RWPE2 (cell line): ENCODE measurements around the gene CCDC158.

Source experiments
- ATAC-seq: fragments of 200-7000 bp; cut with Tn5 transposase; 3 replicates; pipeline ENCODE4 v1.9.1; 2021; ENCODE audit warnings: low read depth
- DNase-seq: peaks from one replicate; pipeline ENCODE4 v3.0.0-alpha.2; 2020; ENCODE audit warnings: low spot score
- H3K27ac ChIP-seq: fragments of 450-650 bp; 2 replicates; pipeline ENCODE4 v1.5.1; 2017; ENCODE audit warnings: mild to moderate bottlenecking; ENCODE audit not compliant: poor library complexity, severe bottlenecking
- H3K27me3 ChIP-seq: fragments of 250-450 bp; sonication (Bioruptor Pico); 2 replicates; pipeline ENCODE4 v1.5.1; 2021; ENCODE audit warnings: mild to moderate bottlenecking, moderate library complexity; ENCODE audit not compliant: insufficient read depth, poor library complexity, severe bottlenecking
- H3K36me3 ChIP-seq: fragments of 250-450 bp; sonication (Bioruptor Pico); 2 replicates; pipeline ENCODE4 v1.5.1; 2020; ENCODE audit warnings: low read depth, mild to moderate bottlenecking, moderate library complexity
- H3K4me1 ChIP-seq: fragments of 250-450 bp; sonication (Bioruptor Pico); 2 replicates; pipeline ENCODE4 v1.5.1; 2021; ENCODE audit warnings: mild to moderate bottlenecking, moderate library complexity; ENCODE audit not compliant: insufficient read depth, poor library complexity, severe bottlenecking
- H3K4me3 ChIP-seq: fragments of 250-450 bp; sonication (Bioruptor Pico); 2 replicates; pipeline ENCODE4 v1.5.1; 2021; ENCODE audit warnings: mild to moderate bottlenecking, moderate library complexity; ENCODE audit not compliant: severe bottlenecking
- H3K9me3 ChIP-seq: fragments of 250-450 bp; sonication (Bioruptor Pico); 2 replicates; pipeline ENCODE4 v1.5.1; 2021; ENCODE audit warnings: mild to moderate bottlenecking, moderate library complexity; ENCODE audit not compliant: severe bottlenecking
- CTCF ChIP-seq: fragments of 450-650 bp; IDR thresholded peaks from one replicate; pipeline ENCODE4 v1.5.1; 2017; ENCODE audit warnings: mild to moderate bottlenecking, moderate library complexity; ENCODE audit not compliant: poor library complexity, severe bottlenecking

The CCDC158 gene

DNA sequence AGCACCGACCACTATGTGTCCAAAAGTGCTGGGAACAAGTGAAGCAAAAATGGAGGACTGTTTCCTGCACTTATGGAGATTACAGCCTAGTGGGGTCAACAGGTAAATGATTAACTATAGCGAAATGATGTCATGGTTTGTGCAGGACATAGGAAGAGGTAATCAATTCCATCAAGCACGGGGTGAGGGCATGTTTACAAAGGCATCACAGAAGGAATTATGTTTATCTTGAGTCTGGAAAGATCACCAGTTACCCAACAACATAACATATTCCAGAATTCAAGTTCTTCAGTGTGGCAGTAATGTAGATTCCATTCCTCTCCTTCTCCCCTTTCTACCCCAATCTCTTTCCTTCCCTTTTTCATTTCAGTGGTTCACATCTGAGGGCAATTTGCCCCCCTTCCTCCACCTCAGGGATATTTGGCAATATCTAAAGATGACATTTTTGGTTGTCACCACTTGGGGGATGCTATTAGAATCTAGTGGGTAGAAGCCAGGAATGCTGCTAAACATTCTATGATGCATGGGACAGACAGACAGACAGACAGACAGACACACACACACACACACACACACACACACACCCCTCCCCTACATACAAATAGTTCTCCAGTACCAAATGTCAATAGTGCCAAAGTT, 145.3 kb downstream of the CCDC158 start:
- no peak for ATAC-seq
- no peak overlapping the region for H3K4me3 ChIP-seq
- no peak for TF ChIP-seq CTCF
- no peak overlapping the region for H3K27ac ChIP-seq
- no peaks in the 10 kb centered on the region for H3K36me3 ChIP-seq
- no peaks in the 10 kb centered on the region for H3K27me3 ChIP-seq
- DNase-seq = no peak
- peaks cover 4% of the 10 kb centered on the region for H3K4me1 ChIP-seq
- H3K9me3 ChIP-seq = no peaks in the 10 kb centered on the region

DNA sequence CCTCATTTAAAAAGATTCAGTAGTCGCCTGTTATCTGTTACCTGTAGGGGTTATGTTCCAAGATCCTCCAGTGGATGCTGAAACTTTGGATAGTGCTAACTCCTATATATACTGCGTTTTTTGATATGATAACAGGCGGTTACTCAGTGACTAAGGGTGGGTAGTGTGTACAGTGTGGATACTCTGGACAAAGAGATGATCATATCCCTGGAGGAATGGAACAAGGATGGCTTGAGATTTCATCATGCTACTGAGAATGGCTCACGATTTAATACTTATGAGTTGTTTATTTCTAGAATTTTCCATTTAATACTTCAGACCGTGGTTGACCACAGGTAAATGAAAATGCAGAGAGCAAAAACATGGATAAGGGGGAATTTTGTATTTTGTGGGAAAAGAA, 147.9 kb downstream of the CCDC158 start:
- no peaks in the 10 kb centered on the region for H3K27me3 ChIP-seq

DNA sequence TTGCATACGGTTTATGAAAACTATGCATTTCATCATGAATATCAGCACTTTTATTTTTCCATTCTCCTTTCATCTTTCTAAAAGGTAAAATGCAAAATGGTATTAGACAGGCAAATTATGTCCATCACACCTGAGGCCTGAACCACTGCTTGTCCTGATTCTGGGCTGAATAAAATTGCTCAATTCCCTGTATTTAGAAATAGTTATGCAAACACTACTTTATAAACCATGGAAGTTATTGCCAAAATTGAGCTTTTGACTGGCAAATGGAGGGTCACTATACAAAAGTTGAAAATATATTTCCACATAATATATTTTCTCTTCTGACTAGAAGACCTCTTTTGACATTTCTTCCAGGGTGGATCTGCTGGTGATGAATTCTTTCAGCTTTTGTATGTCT, 148.4 kb downstream of the CCDC158 start:
- no peak for ATAC-seq
- H3K27me3 ChIP-seq = no peaks in the 10 kb centered on the region
- H3K4me3 ChIP-seq = no peak overlapping the region
- H3K9me3 ChIP-seq = no peaks in the 10 kb centered on the region
- no peak for DNase-seq
- no peaks in the 10 kb centered on the region for H3K36me3 ChIP-seq
- TF ChIP-seq CTCF = no peak
- H3K4me1 ChIP-seq = peaks cover 1% of the 10 kb centered on the region
- no peak overlapping the region for H3K27ac ChIP-seq

More for the DNA sequence above, 147.9 kb downstream of the CCDC158 start:
- TF ChIP-seq CTCF = no peak
- Histone ChIP-seq H3K9me3 (no peaks in the 10 kb centered on the region), H3K4me1 (peaks cover 4% of the 10 kb centered on the region), H3K4me3 (no peak overlapping the region), H3K36me3 (no peaks in the 10 kb centered on the region), H3K27ac (no peak overlapping the region)
- ATAC-seq (no peak), DNase-seq (no peak)

DNA sequence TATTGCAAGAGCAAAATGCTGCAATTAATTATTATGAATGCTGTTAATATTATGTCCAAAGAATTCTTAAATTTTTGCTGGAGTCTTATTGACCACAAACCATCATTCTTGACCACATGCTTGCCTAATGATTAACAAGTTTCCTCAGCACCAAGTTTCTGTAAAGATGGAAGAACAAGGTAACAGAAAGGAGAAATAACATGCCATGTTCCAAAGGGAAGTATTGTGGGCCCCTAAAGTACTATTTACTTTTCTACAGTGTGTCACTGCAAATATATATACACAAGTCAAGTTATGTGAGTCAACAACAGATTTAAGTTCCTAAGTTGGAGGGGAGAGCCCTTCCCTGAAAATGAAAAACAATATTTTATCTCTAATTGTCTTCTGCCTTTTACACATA, 148.9 kb downstream of the CCDC158 start:
- Histone ChIP-seq H3K9me3 (no peaks in the 10 kb centered on the region), H3K36me3 (no peaks in the 10 kb centered on the region), H3K27me3 (no peaks in the 10 kb centered on the region), H3K4me3 (no peak overlapping the region), H3K4me1 (no peaks in the 10 kb centered on the region), H3K27ac (no peak overlapping the region)
- DNase-seq (no peak), ATAC-seq (no peak)
- no peak for TF ChIP-seq CTCF

DNA sequence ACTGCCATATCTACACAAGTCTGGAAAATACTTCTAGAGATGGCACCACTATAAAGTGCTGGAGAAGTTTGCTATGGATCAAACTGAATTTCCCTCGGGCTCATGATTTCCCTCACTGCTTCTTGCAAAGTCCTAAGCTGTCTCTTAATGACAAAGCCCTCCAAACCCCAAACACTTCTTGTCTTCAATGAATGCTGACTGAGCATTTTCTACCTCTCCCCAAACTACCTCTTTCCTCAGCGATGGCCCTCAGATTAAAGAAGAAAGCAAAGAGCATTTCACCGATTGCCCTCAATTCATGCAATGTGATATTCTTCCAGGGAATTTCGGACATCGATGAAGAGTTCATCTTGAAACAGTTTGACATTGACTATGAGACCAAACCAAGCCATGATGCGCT, 149.7 kb downstream of the CCDC158 start:
- Histone ChIP-seq H3K4me3 (no peak overlapping the region), H3K4me1 (no peaks in the 10 kb centered on the region), H3K27me3 (no peaks in the 10 kb centered on the region), H3K36me3 (no peaks in the 10 kb centered on the region), H3K9me3 (no peaks in the 10 kb centered on the region), H3K27ac (no peak overlapping the region)
- TF ChIP-seq CTCF = no peak
- no peak for ATAC-seq
- DNase-seq = no peak
